ENCODE data around the gene CT47B1.

The CT47B1 gene

DNA sequence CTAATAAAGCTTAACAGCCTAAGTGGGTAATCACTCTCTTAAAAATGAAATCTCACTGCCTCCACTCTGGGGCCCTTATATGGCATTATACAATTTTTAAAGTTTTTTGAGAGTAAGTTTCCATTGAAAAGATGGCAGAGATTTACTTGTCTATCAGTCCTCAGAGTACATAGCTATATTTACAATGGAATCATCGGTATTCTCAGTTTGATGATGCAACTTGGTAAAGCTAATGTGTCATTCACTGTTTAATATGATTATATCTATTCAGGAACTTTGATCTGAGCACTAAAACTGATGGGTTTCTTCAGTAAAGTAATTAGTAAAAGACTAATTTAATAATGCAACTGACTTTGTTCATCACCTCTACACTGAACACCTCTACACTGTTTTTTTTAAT is 51.6 kb downstream of the CT47B1 start:
- ChIA-PET POLR2A (no interaction called here), CTCF (no interaction called here)
- Histone ChIP-seq H3K27ac (ENCODE audit: extremely low read depth, low read depth, low read length) (no peak overlapping the region), H3K4me1 (ENCODE audit: control insufficient read depth, insufficient read depth, low read length) (no peaks in the 10 kb centered on the region), H3K4me3 (ENCODE audit: low read depth, low read length) (no peak overlapping the region), H3K36me3 (ENCODE audit: control insufficient read depth in 2 of 2, insufficient read depth in 1 of 2, low read length in 2 of 2) (no peaks in the 10 kb centered on the region), H3K9me3 (ENCODE audit: control insufficient read depth, insufficient read depth, low read depth, low read length) (no peaks in the 10 kb centered on the region)
- TF ChIP-seq, protein P1, sequence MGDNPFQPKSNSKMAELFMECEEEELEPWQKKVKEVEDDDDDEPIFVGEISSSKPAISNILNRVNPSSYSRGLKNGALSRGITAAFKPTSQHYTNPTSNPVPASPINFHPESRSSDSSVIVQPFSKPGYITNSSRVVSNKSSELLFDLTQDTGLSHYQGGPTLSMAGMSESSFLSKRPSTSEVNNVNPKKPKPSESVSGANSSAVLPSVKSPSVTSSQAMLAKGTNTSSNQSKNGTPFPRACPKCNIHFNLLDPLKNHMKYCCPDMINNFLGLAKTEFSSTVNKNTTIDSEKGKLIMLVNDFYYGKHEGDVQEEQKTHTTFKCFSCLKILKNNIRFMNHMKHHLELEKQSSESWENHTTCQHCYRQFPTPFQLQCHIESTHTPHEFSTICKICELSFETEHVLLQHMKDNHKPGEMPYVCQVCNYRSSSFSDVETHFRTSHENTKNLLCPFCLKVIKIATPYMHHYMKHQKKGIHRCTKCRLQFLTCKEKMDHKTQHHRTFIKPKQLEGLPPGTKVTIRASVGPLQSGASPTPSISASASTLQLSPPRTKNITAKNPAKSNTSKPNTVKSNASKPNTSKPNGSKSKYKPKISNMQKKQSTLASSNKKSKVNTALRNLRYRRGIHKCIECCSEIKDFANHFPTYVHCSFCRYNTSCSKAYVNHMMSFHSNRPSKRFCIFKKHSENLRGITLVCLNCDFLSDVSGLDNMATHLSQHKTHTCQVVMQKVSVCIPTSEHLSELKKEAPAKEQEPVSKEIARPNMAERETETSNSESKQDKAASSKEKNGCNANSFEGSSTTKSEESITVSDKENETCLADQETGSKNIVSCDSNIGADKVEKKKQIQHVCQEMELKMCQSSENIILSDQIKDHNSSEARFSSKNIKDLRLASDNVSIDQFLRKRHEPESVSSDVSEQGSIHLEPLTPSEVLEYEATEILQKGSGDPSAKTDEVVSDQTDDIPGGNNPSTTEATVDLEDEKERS (tag by site-specific recombination; IDR thresholded peaks at IDR 0.05) = no peak
- TF ChIP-seq, protein P2, sequence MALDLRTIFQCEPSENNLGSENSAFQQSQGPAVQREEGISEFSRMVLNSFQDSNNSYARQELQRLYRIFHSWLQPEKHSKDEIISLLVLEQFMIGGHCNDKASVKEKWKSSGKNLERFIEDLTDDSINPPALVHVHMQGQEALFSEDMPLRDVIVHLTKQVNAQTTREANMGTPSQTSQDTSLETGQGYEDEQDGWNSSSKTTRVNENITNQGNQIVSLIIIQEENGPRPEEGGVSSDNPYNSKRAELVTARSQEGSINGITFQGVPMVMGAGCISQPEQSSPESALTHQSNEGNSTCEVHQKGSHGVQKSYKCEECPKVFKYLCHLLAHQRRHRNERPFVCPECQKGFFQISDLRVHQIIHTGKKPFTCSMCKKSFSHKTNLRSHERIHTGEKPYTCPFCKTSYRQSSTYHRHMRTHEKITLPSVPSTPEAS (tag by site-specific recombination; IDR thresholded peaks at IDR 0.05) = no peak
- TF ChIP-seq ZNF777 (tag by site-specific recombination; IDR thresholded peaks at IDR 0.05; ENCODE audit: borderline replicate concordance) (no peak), ZNF544 (tag by site-specific recombination; IDR thresholded peaks at IDR 0.05) (no peak), ZSCAN23 (tag by site-specific recombination; IDR thresholded peaks at IDR 0.05) (no peak), ZNF121 (tag by site-specific recombination; IDR thresholded peaks at IDR 0.05) (no peak), ZNF426 (tag by site-specific recombination; IDR thresholded peaks at IDR 0.05) (no peak), OVOL3 (tag by site-specific recombination; IDR thresholded peaks at IDR 0.05) (no peak), ZSCAN30 (tag by site-specific recombination; IDR thresholded peaks at IDR 0.05) (no peak), ZNF221 (tag by site-specific recombination; IDR thresholded peaks at IDR 0.05; ENCODE audit: borderline replicate concordance) (no peak), ZNF366 (tag by site-specific recombination; conservative IDR thresholded peaks at IDR 0.05) (no peak)
- TF ChIP-seq, protein P3, sequence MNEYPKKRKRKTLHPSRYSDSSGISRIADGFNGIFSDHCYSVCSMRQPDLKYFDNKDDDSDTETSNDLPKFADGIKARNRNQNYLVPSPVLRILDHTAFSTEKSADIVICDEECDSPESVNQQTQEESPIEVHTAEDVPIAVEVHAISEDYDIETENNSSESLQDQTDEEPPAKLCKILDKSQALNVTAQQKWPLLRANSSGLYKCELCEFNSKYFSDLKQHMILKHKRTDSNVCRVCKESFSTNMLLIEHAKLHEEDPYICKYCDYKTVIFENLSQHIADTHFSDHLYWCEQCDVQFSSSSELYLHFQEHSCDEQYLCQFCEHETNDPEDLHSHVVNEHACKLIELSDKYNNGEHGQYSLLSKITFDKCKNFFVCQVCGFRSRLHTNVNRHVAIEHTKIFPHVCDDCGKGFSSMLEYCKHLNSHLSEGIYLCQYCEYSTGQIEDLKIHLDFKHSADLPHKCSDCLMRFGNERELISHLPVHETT (tag by site-specific recombination; IDR thresholded peaks at IDR 0.05) = no peak
- TF ChIP-seq, protein P4, sequence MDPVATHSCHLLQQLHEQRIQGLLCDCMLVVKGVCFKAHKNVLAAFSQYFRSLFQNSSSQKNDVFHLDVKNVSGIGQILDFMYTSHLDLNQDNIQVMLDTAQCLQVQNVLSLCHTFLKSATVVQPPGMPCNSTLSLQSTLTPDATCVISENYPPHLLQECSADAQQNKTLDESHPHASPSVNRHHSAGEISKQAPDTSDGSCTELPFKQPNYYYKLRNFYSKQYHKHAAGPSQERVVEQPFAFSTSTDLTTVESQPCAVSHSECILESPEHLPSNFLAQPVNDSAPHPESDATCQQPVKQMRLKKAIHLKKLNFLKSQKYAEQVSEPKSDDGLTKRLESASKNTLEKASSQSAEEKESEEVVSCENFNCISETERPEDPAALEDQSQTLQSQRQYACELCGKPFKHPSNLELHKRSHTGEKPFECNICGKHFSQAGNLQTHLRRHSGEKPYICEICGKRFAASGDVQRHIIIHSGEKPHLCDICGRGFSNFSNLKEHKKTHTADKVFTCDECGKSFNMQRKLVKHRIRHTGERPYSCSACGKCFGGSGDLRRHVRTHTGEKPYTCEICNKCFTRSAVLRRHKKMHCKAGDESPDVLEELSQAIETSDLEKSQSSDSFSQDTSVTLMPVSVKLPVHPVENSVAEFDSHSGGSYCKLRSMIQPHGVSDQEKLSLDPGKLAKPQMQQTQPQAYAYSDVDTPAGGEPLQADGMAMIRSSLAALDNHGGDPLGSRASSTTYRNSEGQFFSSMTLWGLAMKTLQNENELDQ (tag by site-specific recombination; IDR thresholded peaks at IDR 0.05; ENCODE audit: low read depth) = no peak
- TF ChIP-seq, protein P5, sequence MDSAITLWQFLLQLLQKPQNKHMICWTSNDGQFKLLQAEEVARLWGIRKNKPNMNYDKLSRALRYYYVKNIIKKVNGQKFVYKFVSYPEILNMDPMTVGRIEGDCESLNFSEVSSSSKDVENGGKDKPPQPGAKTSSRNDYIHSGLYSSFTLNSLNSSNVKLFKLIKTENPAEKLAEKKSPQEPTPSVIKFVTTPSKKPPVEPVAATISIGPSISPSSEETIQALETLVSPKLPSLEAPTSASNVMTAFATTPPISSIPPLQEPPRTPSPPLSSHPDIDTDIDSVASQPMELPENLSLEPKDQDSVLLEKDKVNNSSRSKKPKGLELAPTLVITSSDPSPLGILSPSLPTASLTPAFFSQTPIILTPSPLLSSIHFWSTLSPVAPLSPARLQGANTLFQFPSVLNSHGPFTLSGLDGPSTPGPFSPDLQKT (IDR thresholded peaks at IDR 0.05; ENCODE audit: borderline replicate concordance, low read depth, low read length) = no peak
- TF ChIP-seq, protein P6, sequence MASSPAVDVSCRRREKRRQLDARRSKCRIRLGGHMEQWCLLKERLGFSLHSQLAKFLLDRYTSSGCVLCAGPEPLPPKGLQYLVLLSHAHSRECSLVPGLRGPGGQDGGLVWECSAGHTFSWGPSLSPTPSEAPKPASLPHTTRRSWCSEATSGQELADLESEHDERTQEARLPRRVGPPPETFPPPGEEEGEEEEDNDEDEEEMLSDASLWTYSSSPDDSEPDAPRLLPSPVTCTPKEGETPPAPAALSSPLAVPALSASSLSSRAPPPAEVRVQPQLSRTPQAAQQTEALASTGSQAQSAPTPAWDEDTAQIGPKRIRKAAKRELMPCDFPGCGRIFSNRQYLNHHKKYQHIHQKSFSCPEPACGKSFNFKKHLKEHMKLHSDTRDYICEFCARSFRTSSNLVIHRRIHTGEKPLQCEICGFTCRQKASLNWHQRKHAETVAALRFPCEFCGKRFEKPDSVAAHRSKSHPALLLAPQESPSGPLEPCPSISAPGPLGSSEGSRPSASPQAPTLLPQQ (tag by site-specific recombination; IDR thresholded peaks at IDR 0.05) = no peak

Data from HEK293 (cell line).